IPS-18c (cell line): ENCODE results near the gene KLHL30.

Experiments used
- H3K4me3 ChIP-seq: 2 replicates; pipeline ENCODE4 v1.7.0; 2013; ENCODE audit warnings: low read depth, mild to moderate bottlenecking, low read length, moderate library complexity; ENCODE audit not compliant: insufficient read depth
- H3K9me3 ChIP-seq: one replicate; pipeline ENCODE4 v1.6.1; 2013; ENCODE audit warnings: mild to moderate bottlenecking, low read length, moderate library complexity; ENCODE audit not compliant: control insufficient read depth, insufficient read depth

Gene KLHL30

DNA sequence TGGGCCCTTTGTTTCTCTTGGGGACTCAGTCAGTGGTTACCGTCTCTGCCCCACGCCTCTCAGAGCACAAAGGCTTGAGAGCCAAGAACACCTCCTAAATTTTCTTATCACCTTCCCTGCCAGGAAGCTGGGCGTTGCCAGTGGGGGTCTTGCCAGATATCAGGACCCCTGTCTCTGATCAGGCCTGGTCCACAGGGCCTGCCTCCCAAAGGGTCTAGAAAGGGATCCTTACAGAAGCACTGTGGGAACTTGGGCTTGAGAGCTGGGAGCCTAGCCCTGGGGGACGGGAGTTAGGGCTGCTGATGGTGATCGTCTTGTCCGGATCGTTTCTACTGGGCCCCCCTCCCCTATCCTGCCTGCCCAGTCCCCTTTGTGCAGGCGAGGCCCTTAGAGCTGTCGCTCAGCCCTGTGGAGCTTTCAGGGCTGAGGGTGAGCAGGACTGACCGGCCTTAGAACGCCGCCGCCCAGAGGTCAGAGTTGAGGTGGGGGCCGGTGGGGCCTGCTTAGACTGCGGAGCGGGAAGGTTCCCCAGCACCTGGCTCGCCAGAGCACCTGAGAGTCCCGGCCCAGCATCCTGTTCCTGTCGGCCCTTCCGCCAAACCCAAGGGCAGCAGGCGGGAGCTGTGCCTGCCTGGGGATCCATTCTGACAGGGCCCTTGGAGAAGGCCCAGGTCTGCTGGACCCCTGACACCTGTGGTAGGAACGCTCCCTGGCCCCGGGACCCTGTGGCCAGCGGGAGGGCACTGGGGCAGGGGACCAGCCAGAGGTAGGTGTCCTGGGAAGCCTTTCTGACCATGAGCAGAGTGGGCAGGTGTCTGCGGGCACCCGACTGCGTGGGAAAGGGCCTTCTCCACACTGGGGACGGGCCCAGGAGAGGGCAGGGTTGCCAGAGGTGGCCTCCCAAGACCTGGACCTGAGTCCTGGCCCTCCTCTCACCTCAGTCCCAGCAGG, 37.4 kb upstream of the KLHL30 start:
- Histone ChIP-seq H3K4me3 (no peak overlapping the region), H3K9me3 (no peaks in the 10 kb centered on the region)

GRCh38 chr2:238101891-238102841, 36.3 kb upstream of the KLHL30 start:
- no peak overlapping the region for H3K4me3 ChIP-seq
- no peaks in the 10 kb centered on the region for H3K9me3 ChIP-seq

DNA sequence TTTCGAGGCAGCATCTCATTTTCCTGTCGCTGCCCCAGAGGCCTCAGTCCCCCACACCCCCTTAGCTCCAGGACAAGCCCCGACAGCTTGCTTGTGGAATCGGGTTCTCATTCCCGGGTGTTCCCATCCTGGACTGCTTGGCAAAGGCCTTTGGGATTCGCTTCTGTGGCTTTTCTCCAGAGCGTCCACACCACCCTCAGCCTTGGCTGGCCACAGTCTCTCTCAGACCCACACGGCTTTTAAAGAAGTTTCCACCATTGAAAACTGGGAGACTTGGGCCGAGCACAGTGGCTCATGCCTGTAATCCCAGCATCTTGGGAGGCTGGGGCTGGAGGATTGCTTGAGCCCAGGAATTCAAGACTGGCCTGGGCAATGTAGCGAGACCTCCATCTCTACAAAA, 35.6 kb upstream of the KLHL30 start:
- Histone ChIP-seq H3K4me3 (no peak overlapping the region), H3K9me3 (no peaks in the 10 kb centered on the region)

GRCh38 chr2:238103465-238104225, 34.8 kb upstream of the KLHL30 start:
- H3K4me3 ChIP-seq: no peak overlapping the region
- no peaks in the 10 kb centered on the region for H3K9me3 ChIP-seq

DNA sequence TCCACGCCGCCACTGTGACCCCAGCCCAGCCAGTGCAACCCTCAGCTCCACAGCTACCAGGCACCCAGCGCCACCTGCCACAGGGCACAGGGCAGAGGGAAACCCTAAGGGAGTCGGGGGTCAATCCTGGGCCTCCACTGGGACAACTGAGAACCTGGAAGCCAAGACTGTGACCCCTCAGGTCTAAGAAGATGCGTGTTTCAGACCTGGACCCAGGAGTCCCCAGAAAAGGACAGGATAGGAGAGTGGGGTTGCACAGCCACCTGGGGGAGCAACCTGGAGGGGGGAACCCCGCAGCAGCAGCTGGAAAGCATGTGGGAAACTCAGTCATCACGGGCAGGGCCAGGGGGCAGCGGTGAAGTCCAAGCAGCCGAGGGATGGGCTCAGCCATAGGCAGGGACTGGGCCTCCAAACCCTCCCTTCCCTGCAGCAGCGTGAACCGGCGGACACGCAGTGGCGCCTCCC, 34.2 kb upstream of the KLHL30 start:
- H3K4me3 ChIP-seq: no peak overlapping the region

DNA sequence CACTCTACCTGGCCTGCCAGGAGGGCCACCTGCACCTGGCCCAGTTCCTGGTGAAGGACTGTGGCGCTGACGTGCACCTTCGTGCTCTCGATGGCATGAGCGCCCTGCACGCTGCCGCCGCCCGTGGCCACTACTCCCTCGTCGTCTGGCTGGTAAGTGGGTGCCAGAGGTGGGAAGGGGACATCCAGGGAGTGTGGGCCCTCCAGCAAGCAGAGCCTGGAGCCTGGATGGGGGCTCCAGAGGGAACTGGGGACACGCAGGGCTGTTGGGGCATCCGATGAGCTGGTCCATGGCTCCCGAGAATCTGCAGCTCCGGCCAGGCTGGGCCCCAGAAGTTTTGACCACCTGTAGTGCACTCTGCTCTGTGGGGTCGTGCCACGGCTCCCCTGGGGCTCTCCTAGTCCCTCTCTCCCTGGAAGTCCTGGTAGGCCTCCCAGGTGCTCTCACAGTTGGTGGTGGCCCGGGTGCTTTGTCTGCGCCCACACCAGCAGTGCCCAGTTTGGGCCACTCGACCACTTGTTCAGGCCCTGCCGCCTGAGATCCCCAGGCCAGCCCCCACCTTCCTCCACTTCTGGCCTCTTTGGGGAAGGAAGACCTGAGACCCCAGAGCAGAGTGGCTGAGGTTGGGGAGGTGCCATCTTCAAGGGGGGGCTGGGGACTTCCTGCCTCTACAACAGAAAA, 33.6 kb upstream of the KLHL30 start:
- H3K4me3 ChIP-seq: no peak overlapping the region
- H3K9me3 ChIP-seq: no peaks in the 10 kb centered on the region

More for the DNA sequence above, 34.2 kb upstream of the KLHL30 start:
- no peaks in the 10 kb centered on the region for H3K9me3 ChIP-seq

DNA sequence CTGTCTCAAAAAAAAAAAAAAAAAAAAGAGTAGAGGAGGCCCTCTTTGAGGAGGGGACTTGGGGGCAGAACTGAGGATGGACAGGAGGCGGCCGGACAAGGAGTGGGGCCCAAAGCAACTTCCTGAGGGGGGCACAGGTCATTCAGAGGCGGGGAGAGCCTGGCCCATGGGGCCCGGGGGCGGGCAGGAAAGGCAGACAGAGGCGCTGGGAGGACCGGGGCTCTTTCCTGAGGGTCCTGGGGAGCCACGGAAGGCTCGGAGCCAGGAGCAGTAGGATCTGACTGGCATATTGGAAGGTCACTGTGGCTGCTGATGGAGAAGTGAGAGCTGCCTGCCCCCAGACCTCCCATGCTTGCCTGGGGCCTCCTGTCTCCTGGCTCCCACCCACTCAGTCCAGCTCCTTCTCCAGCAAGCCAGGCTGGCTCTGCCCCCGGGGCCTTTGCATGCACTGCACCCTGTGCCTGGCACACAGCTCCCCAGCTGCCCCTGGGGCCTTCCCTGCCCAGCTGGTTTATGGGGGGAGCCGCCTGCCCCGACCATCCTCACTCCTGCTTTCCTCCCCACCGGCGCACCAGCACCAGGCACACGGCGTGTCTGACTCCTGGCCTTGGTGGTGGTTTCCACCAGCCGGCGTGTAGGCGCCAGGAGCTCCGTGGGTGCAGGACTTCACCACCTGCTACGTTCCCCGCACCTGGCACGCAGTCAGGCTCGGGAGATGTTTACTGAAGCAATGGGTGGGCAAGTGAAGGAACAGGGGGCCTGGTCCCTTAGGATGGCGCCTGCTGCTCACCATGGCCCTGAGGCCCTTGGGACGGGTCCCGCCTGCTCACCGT, 32.7 kb upstream of the KLHL30 start:
- no peak overlapping the region for H3K4me3 ChIP-seq
- H3K9me3 ChIP-seq: no peaks in the 10 kb centered on the region

DNA sequence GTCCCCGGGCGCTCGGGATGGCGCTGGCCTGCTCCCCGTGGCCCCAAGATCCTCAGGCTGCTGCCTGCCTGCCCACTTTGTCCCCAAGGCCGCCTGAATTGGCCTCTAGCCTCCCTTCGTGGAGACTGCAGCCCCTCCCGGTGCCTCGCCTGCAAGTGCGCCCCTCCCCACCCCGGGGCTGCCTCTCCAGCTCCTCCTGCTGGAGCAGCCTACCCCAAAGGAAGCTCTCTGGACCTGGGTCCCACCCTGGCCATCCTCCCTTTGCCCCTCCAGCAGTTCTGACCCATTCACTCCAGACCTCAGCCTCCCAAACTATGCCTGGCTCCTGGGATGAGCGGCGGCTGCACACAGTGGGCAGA, 32.1 kb upstream of the KLHL30 start:
- no peak overlapping the region for H3K4me3 ChIP-seq
- H3K9me3 ChIP-seq: no peaks in the 10 kb centered on the region

DNA sequence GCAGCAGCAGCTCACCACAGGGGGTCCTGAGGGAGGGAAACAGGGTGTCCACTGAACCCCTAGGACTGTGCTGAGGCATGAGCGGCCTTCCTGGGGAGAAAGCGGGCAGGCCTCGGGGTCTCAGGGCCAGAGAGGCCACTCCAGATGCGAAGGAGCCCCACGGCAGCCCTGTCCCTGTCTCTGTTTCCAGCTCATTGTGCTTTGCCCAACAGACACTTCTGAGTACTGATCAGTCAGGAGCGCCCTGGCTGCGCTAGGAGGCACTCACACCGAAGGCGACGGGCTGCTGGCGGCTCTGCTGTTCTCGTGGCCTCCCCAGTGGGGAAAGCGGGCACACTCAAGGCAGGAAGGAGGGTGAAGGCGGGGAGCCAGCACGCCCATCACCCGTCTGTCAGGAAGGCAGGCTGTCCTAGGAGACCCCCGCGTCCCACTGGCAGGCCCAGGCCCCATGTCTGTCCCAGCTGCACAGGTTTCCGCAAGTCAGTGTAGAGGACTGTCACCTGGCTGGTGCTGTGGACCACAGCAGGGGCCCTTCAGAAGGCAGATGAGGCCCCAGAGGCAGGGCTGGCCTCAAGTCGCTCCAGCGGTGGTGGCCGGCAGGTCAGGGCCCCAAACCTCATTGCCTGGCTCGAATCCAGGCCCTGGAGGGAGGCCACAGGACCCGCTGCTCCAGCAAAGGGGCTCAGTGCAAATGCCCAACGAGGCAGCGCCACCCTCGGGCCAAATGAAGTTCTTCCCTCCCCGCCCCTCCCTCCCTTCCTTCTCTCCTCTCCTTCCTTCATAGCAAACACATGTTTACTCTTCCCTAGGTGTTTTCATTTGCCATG, 31.6 kb upstream of the KLHL30 start:
- Histone ChIP-seq H3K9me3 (no peaks in the 10 kb centered on the region), H3K4me3 (no peak overlapping the region; the same call in 1 of the 2 replicates)

GRCh38 chr2:238107525-238108422, 30.7 kb upstream of the KLHL30 start:
- H3K9me3 ChIP-seq: no peaks in the 10 kb centered on the region
- H3K4me3 ChIP-seq: no peak overlapping the region

GRCh38 chr2:238108423-238109183, 29.9 kb upstream of the KLHL30 start:
- Histone ChIP-seq H3K9me3 (no peaks in the 10 kb centered on the region), H3K4me3 (no peak overlapping the region)

DNA sequence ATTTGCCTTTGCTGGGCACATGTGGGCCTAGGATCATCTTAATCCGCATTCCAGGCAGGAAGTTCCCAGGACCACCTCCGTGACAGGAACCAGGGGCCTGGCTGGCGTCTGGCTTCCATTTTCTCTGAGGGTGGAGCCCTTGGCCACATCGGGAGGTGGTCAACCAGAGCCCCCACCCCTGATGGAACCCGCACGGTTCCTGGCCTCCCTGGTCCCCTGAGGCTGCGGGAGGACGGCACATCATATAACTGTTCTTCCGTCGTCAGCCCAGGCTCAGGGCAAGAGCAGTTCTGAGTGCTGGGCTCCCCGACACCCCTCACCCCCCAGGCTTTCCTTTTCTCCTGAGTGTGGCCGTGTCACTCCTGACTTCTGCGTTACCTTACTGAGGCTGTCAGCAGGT, 24.9 kb upstream of the KLHL30 start:
- Histone ChIP-seq H3K9me3 (no peaks in the 10 kb centered on the region), H3K4me3 (no peak overlapping the region)

- no peak overlapping the region for H3K4me3 ChIP-seq
- no peaks in the 10 kb centered on the region for H3K9me3 ChIP-seq
Measured at GRCh38 chr2:238114331-238114841, 24.1 kb upstream of the KLHL30 start.
